Measurements from ENCODE around the gene HEBP2. TPM values are rescaled to one million over a fixed set of nuclear protein-coding genes. Genes with fewer than 3 reads are reported as not detected.

The HEBP2 gene
- total RNA-seq, 1 donor from 2014 or later = 64.8 TPM

DNA sequence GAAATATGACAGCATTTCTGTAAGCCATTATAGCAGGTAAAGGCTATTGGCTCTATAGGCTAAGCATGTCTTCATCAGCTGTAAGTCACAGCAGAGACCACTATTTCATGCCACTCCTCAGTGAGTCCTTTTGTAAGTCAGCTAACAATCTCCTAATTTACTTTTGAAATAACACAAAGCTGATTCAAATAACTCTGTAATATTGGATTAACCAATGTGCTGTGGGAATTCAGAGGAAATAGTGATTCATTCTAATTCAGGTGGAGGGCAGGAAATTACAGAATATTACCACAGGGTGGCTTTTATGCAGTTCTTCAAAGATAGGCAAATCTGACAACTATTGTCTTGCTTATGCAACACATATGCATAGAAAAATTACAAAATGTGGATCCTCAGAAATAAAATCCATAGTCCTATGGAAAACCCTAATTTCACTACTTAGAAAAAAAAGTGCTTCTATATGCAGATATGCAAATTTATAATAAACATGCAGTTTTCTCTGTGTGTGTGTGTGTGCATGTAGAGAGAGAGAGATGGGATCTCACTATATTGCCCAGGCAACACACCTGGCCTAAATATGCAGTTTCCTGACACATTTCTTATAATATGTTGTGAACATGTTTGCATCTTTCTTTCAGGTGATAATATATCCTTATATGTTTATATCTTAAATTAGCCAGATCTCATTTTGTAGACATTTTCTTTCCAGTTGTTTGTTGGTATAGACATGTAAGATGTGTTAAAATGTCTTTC is 31.1 kb upstream of the HEBP2 start:
- DNase-seq (ENCODE audit: low read depth) (peak; percentile 78), FAIRE-seq (no peak)
- H3K4me3 ChIP-seq (ENCODE audit: low read depth, low read length) = no peak overlapping the region
- no peaks in the 10 kb centered on the region for H3K36me3 ChIP-seq (ENCODE audit: control insufficient read depth, insufficient read depth, low read length)
- no peaks in the 10 kb centered on the region for H3K27me3 ChIP-seq (ENCODE audit: control insufficient read depth, insufficient read depth, low read length)
- TF ChIP-seq CTCF (IDR thresholded peaks at IDR 0.05; ENCODE audit: insufficient read depth, low read length, severe bottlenecking) = peak; percentile 11

GRCh38 chr6:138374230-138374629 is 29.8 kb upstream of the HEBP2 start:
- no peak for FAIRE-seq
- TF ChIP-seq CTCF (IDR thresholded peaks at IDR 0.05; ENCODE audit: insufficient read depth, low read length, severe bottlenecking) = no peak

GRCh38 chr6:138374815-138375214 is 29.2 kb upstream of the HEBP2 start:
- no peak for FAIRE-seq
- no peaks in the 10 kb centered on the region for H3K36me3 ChIP-seq (ENCODE audit: control insufficient read depth, insufficient read depth, low read length)
- no peak overlapping the region for H3K4me3 ChIP-seq (ENCODE audit: low read depth, low read length)
- no peak for TF ChIP-seq CTCF (IDR thresholded peaks at IDR 0.05; ENCODE audit: insufficient read depth, low read length, severe bottlenecking)
- no peaks in the 10 kb centered on the region for H3K27me3 ChIP-seq (ENCODE audit: control insufficient read depth, insufficient read depth, low read length)
- no peak for DNase-seq (ENCODE audit: low read depth)

More at GRCh38 chr6:138374230-138374629, 29.8 kb upstream of the HEBP2 start:
- no peaks in the 10 kb centered on the region for H3K36me3 ChIP-seq (ENCODE audit: control insufficient read depth, insufficient read depth, low read length)
- H3K27me3 ChIP-seq (ENCODE audit: control insufficient read depth, insufficient read depth, low read length) = no peaks in the 10 kb centered on the region
- no peak for DNase-seq (ENCODE audit: low read depth)
- no peak overlapping the region for H3K4me3 ChIP-seq (ENCODE audit: low read depth, low read length)

DNA sequence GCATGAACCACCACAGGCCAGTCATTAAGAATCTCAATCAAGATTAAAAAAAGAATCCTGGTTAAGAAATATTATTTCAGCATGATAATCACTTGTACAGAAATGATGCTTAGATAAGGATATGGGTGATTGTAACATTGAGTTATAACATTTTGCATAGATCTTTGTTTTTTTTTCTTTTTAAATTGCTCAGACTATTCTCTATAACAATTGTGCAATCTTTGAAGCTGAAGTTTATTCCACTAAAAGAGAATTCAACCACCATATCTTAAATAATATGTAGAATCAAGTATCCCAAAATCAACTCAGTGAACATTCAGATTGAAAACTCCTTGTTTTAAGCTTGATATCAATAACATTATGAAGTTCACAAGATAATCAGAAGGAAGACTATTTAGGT is 27.0 kb upstream of the HEBP2 start:
- no peaks in the 10 kb centered on the region for H3K27me3 ChIP-seq (ENCODE audit: control insufficient read depth, insufficient read depth, low read length)
- no peaks in the 10 kb centered on the region for H3K36me3 ChIP-seq (ENCODE audit: control insufficient read depth, insufficient read depth, low read length)
- H3K4me3 ChIP-seq (ENCODE audit: low read depth, low read length) = no peak overlapping the region
- FAIRE-seq = no peak
- no peak for TF ChIP-seq CTCF (IDR thresholded peaks at IDR 0.05; ENCODE audit: insufficient read depth, low read length, severe bottlenecking)
- no peak for DNase-seq (ENCODE audit: low read depth)

GRCh38 chr6:138377844-138378243 is 26.2 kb upstream of the HEBP2 start, which contains the start of gene SMIM28:
Gene SMIM28 (plus strand): TSS chr6:138377905. CDS start chr6:138378073, 168 bp downstream.
- DNase-seq (ENCODE audit: low read depth) (no peak), FAIRE-seq (peak; percentile 13)
- Histone ChIP-seq H3K4me3 (ENCODE audit: low read depth, low read length) (no peak within 1 kb of the TSS), H3K27me3 (ENCODE audit: control insufficient read depth, insufficient read depth, low read length) (no peaks in the 10 kb centered on the region), H3K36me3 (ENCODE audit: control insufficient read depth, insufficient read depth, low read length) (no peaks in the 10 kb centered on the region)
- no peak for TF ChIP-seq CTCF (IDR thresholded peaks at IDR 0.05; ENCODE audit: insufficient read depth, low read length, severe bottlenecking)

DNA sequence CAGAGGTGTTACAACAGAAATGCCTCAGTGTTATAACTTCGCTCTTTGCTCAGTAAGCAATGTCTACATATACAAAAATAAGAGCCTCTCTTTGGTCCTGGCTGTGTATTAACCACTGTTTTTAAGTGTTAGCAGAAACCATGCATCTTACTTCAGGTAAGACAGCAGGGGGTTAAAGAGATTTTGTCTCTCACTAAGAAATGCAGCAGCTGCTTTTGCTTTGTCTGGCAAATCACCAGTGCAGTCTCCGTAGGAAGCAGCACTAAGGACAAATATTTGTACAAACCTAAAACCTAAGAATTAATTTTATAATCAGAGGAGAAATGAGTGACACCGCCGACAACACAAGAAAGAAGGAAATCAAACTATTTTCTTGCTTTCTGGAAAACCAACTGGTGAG is 25.6 kb upstream of the HEBP2 start:
- H3K27me3 ChIP-seq (ENCODE audit: control insufficient read depth, insufficient read depth, low read length) = no peaks in the 10 kb centered on the region
- H3K4me3 ChIP-seq (ENCODE audit: low read depth, low read length) = no peak overlapping the region
- no peak for FAIRE-seq
- TF ChIP-seq CTCF (IDR thresholded peaks at IDR 0.05; ENCODE audit: insufficient read depth, low read length, severe bottlenecking) = no peak
- no peak for DNase-seq (ENCODE audit: low read depth)
- no peaks in the 10 kb centered on the region for H3K36me3 ChIP-seq (ENCODE audit: control insufficient read depth, insufficient read depth, low read length)

All from bronchial epithelial cell (primary cell).